Measurements from ENCODE around the gene SNX2. TPM values are rescaled to one million over a fixed set of nuclear protein-coding genes. Genes with fewer than 3 reads are reported as not detected.

Gene SNX2
- total and polyA plus RNA-seq, 4 donors: 25.5 to 57.0 (median 34.3) TPM

DNA sequence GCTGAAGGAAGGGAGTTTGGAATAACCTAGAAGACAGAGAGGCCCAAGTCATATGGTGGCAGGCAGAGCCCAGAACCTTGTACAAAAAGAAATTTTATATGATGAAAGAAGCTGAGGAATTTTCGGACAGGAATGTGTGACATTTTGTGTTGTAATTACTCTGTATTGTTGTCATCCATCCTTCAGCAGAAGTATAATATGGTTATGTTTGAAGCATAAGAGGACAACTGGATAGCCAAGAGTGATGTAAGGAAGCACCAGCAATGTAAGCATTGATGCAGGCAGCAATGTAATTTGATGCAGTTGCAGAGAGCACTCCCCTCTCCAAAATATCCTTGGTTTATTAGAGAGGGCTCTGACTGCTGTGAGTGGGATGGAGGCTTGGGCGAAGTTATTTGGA lies 19.1 kb upstream of the SNX2 start:
- H3K27ac ChIP-seq (ENCODE audit: low read depth in 1 of 2, low read length in 2 of 2): no peak overlapping the region
- TF ChIP-seq FOXA2 (IDR thresholded peaks at IDR 0.05) (no peak), SP1 (IDR thresholded peaks at IDR 0.05) (no peak), RXRA (IDR thresholded peaks at IDR 0.05) (no peak), HNF4G (IDR thresholded peaks at IDR 0.05) (no peak), RAD21 (IDR thresholded peaks at IDR 0.05) (no peak), FOXA1 (IDR thresholded peaks at IDR 0.05) (no peak)
- TF ChIP-seq, protein P1, sequence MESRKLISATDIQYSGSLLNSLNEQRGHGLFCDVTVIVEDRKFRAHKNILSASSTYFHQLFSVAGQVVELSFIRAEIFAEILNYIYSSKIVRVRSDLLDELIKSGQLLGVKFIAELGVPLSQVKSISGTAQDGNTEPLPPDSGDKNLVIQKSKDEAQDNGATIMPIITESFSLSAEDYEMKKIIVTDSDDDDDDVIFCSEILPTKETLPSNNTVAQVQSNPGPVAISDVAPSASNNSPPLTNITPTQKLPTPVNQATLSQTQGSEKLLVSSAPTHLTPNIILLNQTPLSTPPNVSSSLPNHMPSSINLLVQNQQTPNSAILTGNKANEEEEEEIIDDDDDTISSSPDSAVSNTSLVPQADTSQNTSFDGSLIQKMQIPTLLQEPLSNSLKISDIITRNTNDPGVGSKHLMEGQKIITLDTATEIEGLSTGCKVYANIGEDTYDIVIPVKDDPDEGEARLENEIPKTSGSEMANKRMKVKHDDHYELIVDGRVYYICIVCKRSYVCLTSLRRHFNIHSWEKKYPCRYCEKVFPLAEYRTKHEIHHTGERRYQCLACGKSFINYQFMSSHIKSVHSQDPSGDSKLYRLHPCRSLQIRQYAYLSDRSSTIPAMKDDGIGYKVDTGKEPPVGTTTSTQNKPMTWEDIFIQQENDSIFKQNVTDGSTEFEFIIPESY (IDR thresholded peaks at IDR 0.05): no peak
- TF ChIP-seq, protein P2, sequence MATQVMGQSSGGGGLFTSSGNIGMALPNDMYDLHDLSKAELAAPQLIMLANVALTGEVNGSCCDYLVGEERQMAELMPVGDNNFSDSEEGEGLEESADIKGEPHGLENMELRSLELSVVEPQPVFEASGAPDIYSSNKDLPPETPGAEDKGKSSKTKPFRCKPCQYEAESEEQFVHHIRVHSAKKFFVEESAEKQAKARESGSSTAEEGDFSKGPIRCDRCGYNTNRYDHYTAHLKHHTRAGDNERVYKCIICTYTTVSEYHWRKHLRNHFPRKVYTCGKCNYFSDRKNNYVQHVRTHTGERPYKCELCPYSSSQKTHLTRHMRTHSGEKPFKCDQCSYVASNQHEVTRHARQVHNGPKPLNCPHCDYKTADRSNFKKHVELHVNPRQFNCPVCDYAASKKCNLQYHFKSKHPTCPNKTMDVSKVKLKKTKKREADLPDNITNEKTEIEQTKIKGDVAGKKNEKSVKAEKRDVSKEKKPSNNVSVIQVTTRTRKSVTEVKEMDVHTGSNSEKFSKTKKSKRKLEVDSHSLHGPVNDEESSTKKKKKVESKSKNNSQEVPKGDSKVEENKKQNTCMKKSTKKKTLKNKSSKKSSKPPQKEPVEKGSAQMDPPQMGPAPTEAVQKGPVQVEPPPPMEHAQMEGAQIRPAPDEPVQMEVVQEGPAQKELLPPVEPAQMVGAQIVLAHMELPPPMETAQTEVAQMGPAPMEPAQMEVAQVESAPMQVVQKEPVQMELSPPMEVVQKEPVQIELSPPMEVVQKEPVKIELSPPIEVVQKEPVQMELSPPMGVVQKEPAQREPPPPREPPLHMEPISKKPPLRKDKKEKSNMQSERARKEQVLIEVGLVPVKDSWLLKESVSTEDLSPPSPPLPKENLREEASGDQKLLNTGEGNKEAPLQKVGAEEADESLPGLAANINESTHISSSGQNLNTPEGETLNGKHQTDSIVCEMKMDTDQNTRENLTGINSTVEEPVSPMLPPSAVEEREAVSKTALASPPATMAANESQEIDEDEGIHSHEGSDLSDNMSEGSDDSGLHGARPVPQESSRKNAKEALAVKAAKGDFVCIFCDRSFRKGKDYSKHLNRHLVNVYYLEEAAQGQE (IDR thresholded peaks at IDR 0.05): no peak
- TF ChIP-seq, protein P3, sequence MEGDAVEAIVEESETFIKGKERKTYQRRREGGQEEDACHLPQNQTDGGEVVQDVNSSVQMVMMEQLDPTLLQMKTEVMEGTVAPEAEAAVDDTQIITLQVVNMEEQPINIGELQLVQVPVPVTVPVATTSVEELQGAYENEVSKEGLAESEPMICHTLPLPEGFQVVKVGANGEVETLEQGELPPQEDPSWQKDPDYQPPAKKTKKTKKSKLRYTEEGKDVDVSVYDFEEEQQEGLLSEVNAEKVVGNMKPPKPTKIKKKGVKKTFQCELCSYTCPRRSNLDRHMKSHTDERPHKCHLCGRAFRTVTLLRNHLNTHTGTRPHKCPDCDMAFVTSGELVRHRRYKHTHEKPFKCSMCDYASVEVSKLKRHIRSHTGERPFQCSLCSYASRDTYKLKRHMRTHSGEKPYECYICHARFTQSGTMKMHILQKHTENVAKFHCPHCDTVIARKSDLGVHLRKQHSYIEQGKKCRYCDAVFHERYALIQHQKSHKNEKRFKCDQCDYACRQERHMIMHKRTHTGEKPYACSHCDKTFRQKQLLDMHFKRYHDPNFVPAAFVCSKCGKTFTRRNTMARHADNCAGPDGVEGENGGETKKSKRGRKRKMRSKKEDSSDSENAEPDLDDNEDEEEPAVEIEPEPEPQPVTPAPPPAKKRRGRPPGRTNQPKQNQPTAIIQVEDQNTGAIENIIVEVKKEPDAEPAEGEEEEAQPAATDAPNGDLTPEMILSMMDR (IDR thresholded peaks at IDR 0.05; ENCODE audit: low read depth, low read length, missing input control): no peak
- no peak overlapping the region for H3K9ac ChIP-seq (ENCODE audit: low read depth in 1 of 2, low read length in 2 of 2)
- H3K4me1 ChIP-seq (ENCODE audit: control insufficient read depth in 4 of 4, insufficient read depth in 4 of 4, low read length in 3 of 4): no peaks in the 10 kb centered on the region
- 89% methylated on average over 2 of the region's 2 CpGs for WGBS
- no peak overlapping the region for H3K4me3 ChIP-seq (ENCODE audit: low read depth in 1 of 3, low read length in 3 of 3)
- no peaks in the 10 kb centered on the region for H3K36me3 ChIP-seq (ENCODE audit: control insufficient read depth in 4 of 4, insufficient read depth in 3 of 4, low read depth in 1 of 4, low read length in 3 of 4)
- H3K9me3 ChIP-seq (ENCODE audit: control insufficient read depth in 4 of 4, low read length in 3 of 4): no peaks in the 10 kb centered on the region
- no peaks in the 10 kb centered on the region for H3K27me3 ChIP-seq (ENCODE audit: control insufficient read depth in 4 of 4, insufficient read depth in 4 of 4, low read length in 3 of 4)
- no peak for DNase-seq (ENCODE audit: low spot score)

DNA sequence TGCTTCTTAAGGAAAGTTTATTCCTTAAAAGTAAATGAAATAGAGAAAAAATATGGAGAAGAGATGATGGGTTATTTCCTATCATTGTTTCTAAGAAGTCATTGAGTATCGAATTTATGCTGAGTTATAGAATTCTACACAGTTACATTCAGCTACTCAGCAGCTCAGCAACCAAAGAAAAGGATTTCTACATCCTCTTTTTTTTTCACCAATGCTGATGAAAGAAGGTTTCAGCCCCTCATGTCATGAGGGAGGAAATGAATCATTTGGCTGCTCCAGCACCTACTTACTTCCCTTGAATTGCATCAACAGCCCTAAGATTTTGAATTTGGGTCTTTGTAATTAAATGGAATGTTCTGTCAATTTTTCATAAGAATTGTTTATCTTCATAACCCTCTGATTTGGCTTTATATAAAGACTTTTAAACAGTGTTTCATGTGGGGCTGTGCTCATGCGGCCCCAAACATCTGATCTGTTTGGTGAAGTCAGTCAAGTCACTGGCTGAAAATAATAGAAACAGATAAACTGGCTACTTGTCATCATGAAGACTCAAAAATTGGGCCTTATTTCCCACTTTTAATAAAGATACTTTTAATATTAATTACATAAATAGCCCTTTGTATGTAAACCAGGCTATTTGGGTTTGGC lies 18.5 kb upstream of the SNX2 start:
- 77% methylated on average over 2 of the region's 2 CpGs for WGBS
- Histone ChIP-seq H3K9ac (ENCODE audit: low read depth in 1 of 2, low read length in 2 of 2) (no peak overlapping the region), H3K4me1 (ENCODE audit: control insufficient read depth in 4 of 4, insufficient read depth in 4 of 4, low read length in 3 of 4) (no peaks in the 10 kb centered on the region), H3K4me3 (ENCODE audit: low read depth in 1 of 3, low read length in 3 of 3) (no peak overlapping the region), H3K27ac (ENCODE audit: low read depth in 1 of 2, low read length in 2 of 2) (no peak overlapping the region), H3K27me3 (ENCODE audit: control insufficient read depth in 4 of 4, insufficient read depth in 4 of 4, low read length in 3 of 4) (no peaks in the 10 kb centered on the region), H3K9me3 (ENCODE audit: control insufficient read depth in 4 of 4, low read length in 3 of 4) (no peaks in the 10 kb centered on the region), H3K36me3 (ENCODE audit: control insufficient read depth in 4 of 4, insufficient read depth in 3 of 4, low read depth in 1 of 4, low read length in 3 of 4) (no peaks in the 10 kb centered on the region)
- DNase-seq (ENCODE audit: low spot score): no peak
- TF ChIP-seq, protein P4, sequence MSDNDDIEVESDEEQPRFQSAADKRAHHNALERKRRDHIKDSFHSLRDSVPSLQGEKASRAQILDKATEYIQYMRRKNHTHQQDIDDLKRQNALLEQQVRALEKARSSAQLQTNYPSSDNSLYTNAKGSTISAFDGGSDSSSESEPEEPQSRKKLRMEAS (IDR thresholded peaks at IDR 0.05): no peak
- TF ChIP-seq, protein P3 (IDR thresholded peaks at IDR 0.05; ENCODE audit: low read depth, low read length, missing input control): no peak
- TF ChIP-seq GABPA (IDR thresholded peaks at IDR 0.05 in 1 of 2, conservative IDR thresholded peaks at IDR 0.05 in 1 of 2): no peak
- TF ChIP-seq JUND (IDR thresholded peaks at IDR 0.05): peak in 1 of 2 donors; percentile 17
- TF ChIP-seq, protein P5, sequence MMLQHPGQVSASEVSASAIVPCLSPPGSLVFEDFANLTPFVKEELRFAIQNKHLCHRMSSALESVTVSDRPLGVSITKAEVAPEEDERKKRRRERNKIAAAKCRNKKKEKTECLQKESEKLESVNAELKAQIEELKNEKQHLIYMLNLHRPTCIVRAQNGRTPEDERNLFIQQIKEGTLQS (IDR thresholded peaks at IDR 0.05): no peak
